ENCODE results near the gene DNTT. TPM values are rescaled to one million over a fixed set of nuclear protein-coding genes. Genes with fewer than 3 reads are reported as not detected.

DNTT gene
- polyA plus RNA-seq, 1 donor: 0.04 TPM

DNA sequence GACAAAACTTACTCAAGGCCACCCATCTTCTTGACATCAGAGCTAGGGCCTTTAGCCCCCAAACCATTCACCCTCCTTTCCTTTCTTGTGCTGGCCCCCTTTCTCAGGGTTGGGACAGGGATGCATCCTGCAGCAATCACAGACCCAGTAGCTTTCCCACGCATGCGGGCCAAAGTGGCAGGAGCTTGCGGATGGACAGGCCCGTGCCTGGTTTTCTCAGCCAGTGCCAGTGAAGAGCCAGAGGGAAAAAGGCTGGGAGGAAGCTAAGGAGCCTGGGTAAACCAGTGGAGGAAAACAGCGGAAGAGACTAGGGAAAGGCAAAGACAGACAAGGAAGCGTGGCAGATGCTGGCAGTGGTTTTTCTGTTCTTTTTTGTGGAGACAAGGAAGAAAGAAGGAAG lies 27.8 kb upstream of the DNTT start:
- WGBS (ENCODE audit: insufficient coverage, low lambda C conversion rate): no CpG with 5 or more reads among the region's 6 CpGs
- Histone ChIP-seq H3K36me3 (ENCODE audit: control insufficient read depth, insufficient read depth, low read length) (no peaks in the 10 kb centered on the region), H3K9me3 (ENCODE audit: control insufficient read depth, low read depth, low read length) (peaks cover 3% of the 10 kb centered on the region), H3K4me3 (ENCODE audit: low read length) (no peak overlapping the region), H3K27me3 (ENCODE audit: control insufficient read depth, insufficient read depth, low read length) (no peaks in the 10 kb centered on the region), H3K27ac (ENCODE audit: low read length) (no peak overlapping the region), H3K4me1 (ENCODE audit: control insufficient read depth, insufficient read depth, low read length) (peaks cover 26% of the 10 kb centered on the region)
- DNase-seq: no peak

DNA sequence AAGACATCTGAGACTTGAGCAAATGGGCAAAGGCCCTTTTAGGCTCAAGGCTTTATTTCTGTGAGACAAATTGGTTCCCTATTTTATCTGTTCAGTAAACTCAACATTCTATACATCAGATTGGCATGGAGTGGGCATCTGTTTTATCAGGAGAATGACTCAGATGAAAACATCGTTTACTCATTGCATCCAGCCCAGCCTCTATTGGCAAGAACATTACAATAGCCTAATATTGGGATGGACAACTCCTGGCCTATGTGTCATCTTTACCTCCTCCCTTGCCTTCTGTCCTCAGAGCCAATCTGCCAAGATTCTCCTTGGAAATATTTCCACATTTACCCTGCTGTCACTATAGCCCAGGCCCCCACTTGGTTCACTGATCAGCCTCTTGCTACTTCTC lies 27.4 kb upstream of the DNTT start:
- no CpG with 5 or more reads among the region's 1 CpG for WGBS (ENCODE audit: insufficient coverage, low lambda C conversion rate)
- no peak for DNase-seq
- peaks cover 25% of the 10 kb centered on the region for H3K4me1 ChIP-seq (ENCODE audit: control insufficient read depth, insufficient read depth, low read length)
- H3K4me3 ChIP-seq (ENCODE audit: low read length): no peak overlapping the region
- H3K36me3 ChIP-seq (ENCODE audit: control insufficient read depth, insufficient read depth, low read length): no peaks in the 10 kb centered on the region
- no peaks in the 10 kb centered on the region for H3K27me3 ChIP-seq (ENCODE audit: control insufficient read depth, insufficient read depth, low read length)
- H3K27ac ChIP-seq (ENCODE audit: low read length): no peak overlapping the region
- H3K9me3 ChIP-seq (ENCODE audit: control insufficient read depth, low read depth, low read length): peaks cover 3% of the 10 kb centered on the region

DNA sequence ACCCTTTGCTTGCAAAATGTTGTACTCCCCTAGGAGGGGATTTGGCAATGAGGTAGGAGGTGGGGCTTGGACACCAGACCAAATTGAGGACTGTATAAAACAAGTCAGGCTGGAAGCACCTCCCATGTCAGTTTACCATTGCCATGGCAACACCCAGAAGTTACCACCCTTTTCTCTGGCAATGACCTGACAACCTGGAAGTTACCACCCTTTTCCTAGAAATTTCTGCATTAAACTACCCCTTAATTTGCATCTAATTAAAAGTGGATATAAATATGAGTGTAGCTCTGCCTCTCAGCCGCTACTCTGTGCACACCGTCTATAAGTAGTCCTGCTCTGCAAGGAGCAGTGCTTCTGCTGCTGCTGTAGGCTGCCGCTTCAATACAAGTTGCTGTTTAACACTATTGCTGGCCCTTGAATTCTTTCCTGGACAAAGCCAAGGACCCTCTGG lies 25.0 kb upstream of the DNTT start:
- DNase-seq: no peak
- Histone ChIP-seq H3K27ac (ENCODE audit: low read length) (no peak overlapping the region), H3K27me3 (ENCODE audit: control insufficient read depth, insufficient read depth, low read length) (no peaks in the 10 kb centered on the region), H3K4me1 (ENCODE audit: control insufficient read depth, insufficient read depth, low read length) (peaks cover 8% of the 10 kb centered on the region), H3K36me3 (ENCODE audit: control insufficient read depth, insufficient read depth, low read length) (no peaks in the 10 kb centered on the region), H3K9me3 (ENCODE audit: control insufficient read depth, low read depth, low read length) (no peaks in the 10 kb centered on the region), H3K4me3 (ENCODE audit: low read length) (no peak overlapping the region)
- no CpG with 5 or more reads among the region's 3 CpGs for WGBS (ENCODE audit: insufficient coverage, low lambda C conversion rate)

DNA sequence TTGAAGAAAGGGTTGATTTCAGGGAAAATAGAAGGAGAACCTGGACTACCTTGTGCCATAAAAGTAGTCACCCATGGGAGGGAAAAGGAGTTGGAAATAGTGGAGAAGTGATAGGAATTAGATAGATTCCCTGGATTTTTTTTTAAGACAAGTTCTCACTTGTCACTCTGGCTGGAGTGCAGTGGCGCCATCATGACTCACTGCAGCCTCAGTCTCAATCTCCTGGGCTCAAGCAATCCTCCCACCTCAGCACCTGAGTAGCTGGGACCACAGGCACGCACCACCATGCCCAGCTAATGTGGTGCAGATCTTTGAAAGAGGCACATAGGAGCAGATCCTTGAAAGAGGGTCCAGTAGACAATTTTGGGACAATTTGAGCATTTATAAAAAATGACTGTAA lies 23.4 kb upstream of the DNTT start:
- DNase-seq: no peak
- H3K9me3 ChIP-seq (ENCODE audit: control insufficient read depth, low read depth, low read length): no peaks in the 10 kb centered on the region
- H3K27me3 ChIP-seq (ENCODE audit: control insufficient read depth, insufficient read depth, low read length): no peaks in the 10 kb centered on the region
- whole genome bisulfite sequencing (ENCODE audit: insufficient coverage, low lambda C conversion rate): 60% methylated on average over 1 of the region's 2 CpGs
- H3K4me3 ChIP-seq (ENCODE audit: low read length): no peak overlapping the region
- H3K36me3 ChIP-seq (ENCODE audit: control insufficient read depth, insufficient read depth, low read length): no peaks in the 10 kb centered on the region
- no peak overlapping the region for H3K27ac ChIP-seq (ENCODE audit: low read length)
- peaks cover 12% of the 10 kb centered on the region for H3K4me1 ChIP-seq (ENCODE audit: control insufficient read depth, insufficient read depth, low read length)

DNA sequence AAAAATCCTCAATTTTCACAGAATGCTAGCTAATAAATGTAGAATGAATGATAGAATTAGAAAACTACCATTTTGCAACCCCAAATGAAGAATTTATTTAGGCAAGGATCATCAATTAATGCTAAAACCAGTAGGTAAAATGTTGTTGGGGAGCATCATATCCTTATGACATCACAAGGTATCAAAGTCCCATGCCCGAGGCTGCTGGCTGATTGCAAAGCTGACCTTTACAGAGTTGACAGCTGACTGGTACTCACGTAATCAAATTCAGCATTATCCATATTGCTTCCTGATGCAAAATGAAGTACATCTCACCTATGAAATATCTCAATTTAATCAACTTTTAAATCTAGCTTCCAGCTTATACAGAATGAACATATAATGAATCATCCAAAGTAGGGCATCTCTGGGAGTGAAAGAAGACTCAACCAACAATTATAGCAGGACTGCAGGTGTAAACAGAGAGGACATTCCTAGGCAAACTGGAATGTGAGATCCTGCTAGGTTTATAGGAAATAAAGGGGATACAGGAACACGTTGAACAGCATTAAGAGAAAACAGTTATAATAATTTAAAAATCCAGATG lies 22.7 kb upstream of the DNTT start:
- peak in 1 of 2 donors; percentile 38 for DNase-seq
- Histone ChIP-seq H3K4me3 (ENCODE audit: low read length) (no peak overlapping the region), H3K4me1 (ENCODE audit: control insufficient read depth, insufficient read depth, low read length) (peaks cover 11% of the 10 kb centered on the region), H3K27me3 (ENCODE audit: control insufficient read depth, insufficient read depth, low read length) (no peaks in the 10 kb centered on the region), H3K27ac (ENCODE audit: low read length) (no peak overlapping the region), H3K9me3 (ENCODE audit: control insufficient read depth, low read depth, low read length) (no peaks in the 10 kb centered on the region), H3K36me3 (ENCODE audit: control insufficient read depth, insufficient read depth, low read length) (no peaks in the 10 kb centered on the region)
- 86% methylated on average over 1 of the region's 3 CpGs for WGBS (ENCODE audit: insufficient coverage, low lambda C conversion rate)

DNA sequence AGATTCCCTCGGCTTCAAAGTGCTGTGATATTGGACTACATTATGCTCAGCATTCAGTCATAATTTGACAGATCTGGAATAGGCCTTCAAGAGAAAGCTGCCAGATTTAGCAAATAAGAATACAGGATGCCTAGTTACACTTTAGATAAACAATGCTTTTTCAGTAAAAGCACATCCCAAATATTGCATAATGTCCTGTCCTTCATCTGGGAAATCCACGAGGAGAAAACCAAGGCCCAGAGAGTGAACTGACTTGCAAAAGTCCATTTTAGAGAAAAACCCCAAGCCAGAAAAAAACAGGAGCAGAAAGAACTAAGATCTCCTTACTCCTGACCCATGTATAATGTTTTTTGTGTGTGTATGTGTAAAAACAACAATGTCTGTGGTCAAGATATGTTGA lies 20.9 kb upstream of the DNTT start:
- WGBS (ENCODE audit: insufficient coverage, low lambda C conversion rate): no CpG with 5 or more reads among the region's 2 CpGs
- H3K27ac ChIP-seq (ENCODE audit: low read length): no peak overlapping the region
- no peak for DNase-seq

DNA sequence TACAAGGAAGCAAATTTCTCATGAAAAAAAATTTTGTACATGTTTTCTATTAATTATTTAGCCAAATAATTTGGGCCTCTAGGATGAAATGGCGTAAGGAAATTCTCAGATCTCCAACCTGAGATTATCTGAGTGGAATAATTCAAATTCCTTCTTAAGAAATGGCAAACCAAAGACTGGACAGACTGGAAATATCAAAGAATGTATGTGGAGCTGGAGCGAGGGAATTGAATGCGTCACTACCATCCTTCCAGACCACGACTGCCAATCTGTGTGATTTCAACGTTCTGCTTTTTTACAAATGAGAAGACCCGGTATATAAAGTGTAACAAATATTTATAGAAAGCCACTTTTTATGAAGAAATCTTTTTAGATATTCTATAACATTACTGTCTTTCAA lies 20.5 kb upstream of the DNTT start:
- H3K36me3 ChIP-seq (ENCODE audit: control insufficient read depth, insufficient read depth, low read length): no peaks in the 10 kb centered on the region
- H3K9me3 ChIP-seq (ENCODE audit: control insufficient read depth, low read depth, low read length): no peaks in the 10 kb centered on the region
- H3K4me1 ChIP-seq (ENCODE audit: control insufficient read depth, insufficient read depth, low read length): peaks cover 24% of the 10 kb centered on the region
- H3K4me3 ChIP-seq (ENCODE audit: low read length): no peak overlapping the region
- no peak for DNase-seq
- WGBS (ENCODE audit: insufficient coverage, low lambda C conversion rate): no CpG with 5 or more reads among the region's 6 CpGs
- H3K27me3 ChIP-seq (ENCODE audit: control insufficient read depth, insufficient read depth, low read length): no peaks in the 10 kb centered on the region
- no peak overlapping the region for H3K27ac ChIP-seq (ENCODE audit: low read length)

More for the DNA sequence above, 20.9 kb upstream of the DNTT start:
- Histone ChIP-seq H3K4me3 (ENCODE audit: low read length) (no peak overlapping the region), H3K36me3 (ENCODE audit: control insufficient read depth, insufficient read depth, low read length) (no peaks in the 10 kb centered on the region), H3K4me1 (ENCODE audit: control insufficient read depth, insufficient read depth, low read length) (peaks cover 21% of the 10 kb centered on the region), H3K9me3 (ENCODE audit: control insufficient read depth, low read depth, low read length) (no peaks in the 10 kb centered on the region), H3K27me3 (ENCODE audit: control insufficient read depth, insufficient read depth, low read length) (no peaks in the 10 kb centered on the region)

DNA sequence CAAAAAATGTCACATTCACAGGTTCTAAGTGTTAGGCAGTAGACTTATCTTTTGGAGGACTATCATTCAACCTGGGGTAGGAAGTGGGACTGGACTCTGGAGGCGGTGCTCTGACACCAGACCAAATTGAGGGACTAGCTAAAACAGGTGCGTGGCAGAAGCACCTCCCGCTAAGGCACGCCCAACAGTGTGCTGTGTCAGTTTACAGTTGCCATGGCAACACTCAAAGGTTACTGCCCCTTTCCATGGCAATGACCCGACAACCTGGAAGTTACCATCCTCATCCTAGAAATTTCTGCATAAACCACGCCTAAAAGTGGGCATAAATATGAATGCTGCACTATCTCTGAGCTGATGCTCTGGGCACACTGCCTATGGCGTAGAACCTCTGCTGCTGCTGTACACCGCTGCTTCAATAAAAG lies 18.9 kb upstream of the DNTT start:
- Histone ChIP-seq H3K4me1 (ENCODE audit: control insufficient read depth, insufficient read depth, low read length) (peaks cover 28% of the 10 kb centered on the region), H3K36me3 (ENCODE audit: control insufficient read depth, insufficient read depth, low read length) (no peaks in the 10 kb centered on the region), H3K27ac (ENCODE audit: low read length) (no peak overlapping the region), H3K27me3 (ENCODE audit: control insufficient read depth, insufficient read depth, low read length) (no peaks in the 10 kb centered on the region), H3K4me3 (ENCODE audit: low read length) (no peak overlapping the region), H3K9me3 (ENCODE audit: control insufficient read depth, low read depth, low read length) (no peaks in the 10 kb centered on the region)
- no CpG with 5 or more reads among the region's 8 CpGs for WGBS (ENCODE audit: insufficient coverage, low lambda C conversion rate)
- peak in 1 of 2 donors; percentile 57 for DNase-seq

DNA sequence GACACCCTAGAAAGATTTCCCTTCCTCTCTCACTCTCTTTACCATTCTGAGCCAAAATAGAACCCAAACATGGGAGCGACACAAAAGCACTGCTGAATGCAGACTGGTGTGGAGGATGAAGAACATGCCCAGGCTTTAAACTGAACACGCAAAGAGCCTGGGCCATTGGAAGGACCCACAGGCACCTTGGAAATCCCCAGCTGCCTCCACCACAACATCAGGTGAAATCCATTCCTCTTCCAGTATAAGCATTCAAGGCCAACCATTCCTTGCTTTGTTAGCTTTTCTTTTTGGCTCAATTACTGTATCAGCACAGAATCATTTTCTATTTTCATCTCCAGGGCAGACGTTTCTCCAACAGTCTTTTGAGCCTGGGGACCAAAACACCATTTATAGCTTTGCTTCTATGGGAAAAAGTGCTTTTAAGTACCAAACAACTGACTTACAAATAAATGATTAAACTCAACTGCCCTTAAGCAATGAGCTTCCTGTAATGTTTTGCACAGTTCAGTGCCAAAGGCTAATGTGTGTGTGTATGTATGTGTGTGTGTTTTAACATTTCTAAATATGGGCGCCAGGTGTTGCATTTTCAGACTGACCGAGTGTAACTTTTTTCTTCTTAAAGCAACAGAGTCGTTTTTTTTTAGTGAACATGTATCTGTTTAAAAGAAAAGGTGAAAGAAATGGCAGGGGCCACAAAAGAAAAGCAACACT lies 16.7 kb upstream of the DNTT start:
- Histone ChIP-seq H3K9me3 (ENCODE audit: control insufficient read depth, low read depth, low read length) (no peaks in the 10 kb centered on the region), H3K4me1 (ENCODE audit: control insufficient read depth, insufficient read depth, low read length) (peaks cover 28% of the 10 kb centered on the region), H3K4me3 (ENCODE audit: low read length) (peak overlapping the region; percentile 19), H3K27me3 (ENCODE audit: control insufficient read depth, insufficient read depth, low read length) (no peaks in the 10 kb centered on the region), H3K27ac (ENCODE audit: low read length) (peak overlapping the region; percentile 97), H3K36me3 (ENCODE audit: control insufficient read depth, insufficient read depth, low read length) (no peaks in the 10 kb centered on the region)
- 0% methylated on average over 1 of the region's 6 CpGs for WGBS (ENCODE audit: insufficient coverage, low lambda C conversion rate)
- peak; percentile 86 to 93 for DNase-seq

DNA sequence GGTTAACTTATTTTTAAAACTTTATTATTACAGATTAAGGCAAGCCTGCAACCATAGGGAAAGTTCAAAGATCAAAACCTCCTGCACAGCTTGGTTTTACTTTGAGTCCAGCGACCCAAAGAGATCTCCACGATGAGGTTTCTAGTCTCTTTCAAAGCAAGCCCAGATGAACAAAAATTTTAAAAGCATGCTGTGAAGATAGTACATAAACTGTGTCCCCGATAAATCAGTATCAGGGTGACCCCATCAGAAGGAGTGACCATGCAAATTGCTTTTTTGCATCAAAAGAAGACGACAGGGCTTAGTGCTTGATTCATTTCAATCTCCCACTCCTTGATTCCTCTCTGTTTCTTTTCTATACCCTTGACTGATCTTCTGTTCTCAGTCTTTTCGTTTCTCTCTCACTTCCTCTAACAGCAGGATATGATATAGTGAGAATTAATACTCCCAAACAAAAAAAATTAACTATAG lies 16.0 kb upstream of the DNTT start:
- DNase-seq: no peak
- peak overlapping the region; percentile 19 for H3K4me3 ChIP-seq (ENCODE audit: low read length)
- H3K27me3 ChIP-seq (ENCODE audit: control insufficient read depth, insufficient read depth, low read length): no peaks in the 10 kb centered on the region
- H3K36me3 ChIP-seq (ENCODE audit: control insufficient read depth, insufficient read depth, low read length): no peaks in the 10 kb centered on the region
- peak overlapping the region; percentile 97 for H3K27ac ChIP-seq (ENCODE audit: low read length)
- no peaks in the 10 kb centered on the region for H3K9me3 ChIP-seq (ENCODE audit: control insufficient read depth, low read depth, low read length)
- peaks cover 28% of the 10 kb centered on the region for H3K4me1 ChIP-seq (ENCODE audit: control insufficient read depth, insufficient read depth, low read length)
- 6% methylated on average over 2 of the region's 5 CpGs for WGBS (ENCODE audit: insufficient coverage, low lambda C conversion rate)

Measured in large intestine (tissue), 3 donors.